Adipocyte (in vitro differentiated cells): ENCODE results near the gene ARHGAP8.

Experiments
- DNase-seq: peaks from one replicate; pipeline ENCODE4 v3.0.0-alpha.2; 2015; ENCODE audit warnings: low read depth
- H3K27me3 ChIP-seq: replicated peaks from 2 replicates; pipeline ENCODE4 v1.7.0; 2013; ENCODE audit warnings: mild to moderate bottlenecking, low read length, moderate library complexity; ENCODE audit not compliant: control insufficient read depth, insufficient read depth
- H3K36me3 ChIP-seq: 2 replicates; pipeline ENCODE4 v1.7.0; 2013; ENCODE audit warnings: low read length, mild to moderate bottlenecking, moderate library complexity; ENCODE audit not compliant: control insufficient read depth, insufficient read depth, severe bottlenecking
- H3K4me1 ChIP-seq: 2 replicates; pipeline ENCODE4 v1.7.0; 2013; ENCODE audit warnings: mild to moderate bottlenecking, low read length, moderate library complexity; ENCODE audit not compliant: control insufficient read depth, insufficient read depth
- H3K4me3 ChIP-seq: 2 replicates; pipeline ENCODE4 v1.7.0; 2013; ENCODE audit warnings: mild to moderate bottlenecking, low read length, moderate library complexity
- H3K9ac ChIP-seq: 2 replicates; pipeline ENCODE4 v1.7.0; 2013; ENCODE audit warnings: mild to moderate bottlenecking, low read length, moderate library complexity
- H3K9me3 ChIP-seq: 2 replicates; pipeline ENCODE4 v1.7.0; 2013; ENCODE audit warnings: mild to moderate bottlenecking, low read length, moderate library complexity; ENCODE audit not compliant: control insufficient read depth

The ARHGAP8 gene

DNA sequence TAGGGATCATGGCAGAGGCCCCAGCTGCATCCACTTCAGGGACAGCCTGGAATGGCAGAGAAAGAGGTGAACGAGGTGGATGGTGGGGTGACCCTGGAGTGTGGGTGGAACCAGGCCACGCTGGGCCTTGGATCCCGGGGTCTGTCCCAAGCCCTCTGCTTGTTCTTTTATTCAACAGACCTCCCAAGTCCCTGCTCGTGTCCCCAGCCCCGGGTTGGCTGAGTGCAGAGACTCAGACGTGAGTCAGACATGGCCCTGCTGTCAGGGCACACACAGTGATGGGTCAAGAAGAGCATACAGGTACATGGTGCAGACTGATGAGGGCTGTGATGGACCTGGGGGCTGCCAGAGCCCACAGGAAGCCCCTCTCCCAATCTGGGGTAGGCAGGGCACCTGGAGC, 6.6 kb downstream of the ARHGAP8 start:
- Histone ChIP-seq H3K4me1 (peaks cover 2% of the 10 kb centered on the region), H3K36me3 (no peaks in the 10 kb centered on the region), H3K27me3 (peaks cover 22% of the 10 kb centered on the region), H3K9ac (no peak overlapping the region), H3K9me3 (no peaks in the 10 kb centered on the region), H3K4me3 (no peak overlapping the region)
- no peak for DNase-seq

- Histone ChIP-seq H3K9me3 (no peaks in the 10 kb centered on the region), H3K27me3 (peaks cover 28% of the 10 kb centered on the region), H3K9ac (no peak overlapping the region), H3K4me1 (no peaks in the 10 kb centered on the region), H3K36me3 (no peaks in the 10 kb centered on the region), H3K4me3 (no peak overlapping the region)
- DNase-seq: no peak
Observed at GRCh38 chr22:44759430-44760310, 7.3 kb downstream of the ARHGAP8 start.

GRCh38 chr22:44760476-44760875, 8.1 kb downstream of the ARHGAP8 start:
- DNase-seq: no peak
- no peaks in the 10 kb centered on the region for H3K36me3 ChIP-seq
- no peaks in the 10 kb centered on the region for H3K4me1 ChIP-seq
- H3K9me3 ChIP-seq: no peaks in the 10 kb centered on the region
- H3K4me3 ChIP-seq: no peak overlapping the region
- no peak overlapping the region for H3K9ac ChIP-seq
- peaks cover 31% of the 10 kb centered on the region for H3K27me3 ChIP-seq

DNA sequence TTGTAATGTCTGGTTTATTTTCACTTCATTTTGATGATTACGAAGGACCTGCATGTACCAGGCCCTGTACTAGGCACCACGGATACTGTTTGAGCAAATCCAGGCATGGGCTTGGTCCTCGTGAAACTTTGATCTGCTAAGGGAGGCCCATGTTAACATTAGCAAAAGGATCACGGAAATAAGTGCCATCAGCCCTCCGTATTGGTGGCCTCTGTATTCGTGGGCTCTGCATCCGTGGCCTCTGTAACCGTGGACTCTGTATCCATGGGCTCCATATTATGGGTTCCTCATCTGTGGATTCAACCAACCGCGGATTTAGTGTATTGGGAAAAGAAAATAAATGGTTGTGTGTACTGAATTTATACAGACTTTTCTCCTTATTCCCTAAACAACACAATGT, 8.7 kb downstream of the ARHGAP8 start:
- H3K36me3 ChIP-seq: no peaks in the 10 kb centered on the region
- no peaks in the 10 kb centered on the region for H3K4me1 ChIP-seq
- DNase-seq: no peak
- H3K9ac ChIP-seq: no peak overlapping the region
- H3K4me3 ChIP-seq: no peak overlapping the region
- H3K27me3 ChIP-seq: peaks cover 31% of the 10 kb centered on the region
- H3K9me3 ChIP-seq: no peaks in the 10 kb centered on the region

DNA sequence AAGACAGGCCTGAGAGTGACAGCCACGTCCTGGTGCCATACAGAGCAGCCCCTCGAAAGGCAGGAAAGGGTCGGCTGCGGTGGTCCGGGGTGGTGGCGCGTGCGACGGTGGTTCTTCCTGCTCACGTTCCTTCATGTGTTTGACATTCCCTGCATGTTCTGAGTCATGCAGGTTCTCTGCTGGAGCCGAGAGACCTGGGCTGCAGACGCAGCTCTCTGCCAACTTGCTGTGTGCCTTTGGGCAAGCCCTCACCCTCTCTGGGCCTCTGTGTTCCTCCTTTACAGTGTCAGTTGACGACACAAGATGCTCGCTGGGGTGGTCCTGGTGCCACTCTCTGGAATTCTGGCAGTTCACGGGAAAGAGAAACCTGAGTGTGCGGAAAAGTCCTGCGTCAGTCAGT, 12.0 kb downstream of the ARHGAP8 start:
- no peaks in the 10 kb centered on the region for H3K36me3 ChIP-seq
- no peaks in the 10 kb centered on the region for H3K4me1 ChIP-seq
- H3K9ac ChIP-seq: no peak overlapping the region
- H3K27me3 ChIP-seq: peaks cover 36% of the 10 kb centered on the region
- H3K9me3 ChIP-seq: peaks cover 3% of the 10 kb centered on the region
- no peak overlapping the region for H3K4me3 ChIP-seq
- no peak for DNase-seq

DNA sequence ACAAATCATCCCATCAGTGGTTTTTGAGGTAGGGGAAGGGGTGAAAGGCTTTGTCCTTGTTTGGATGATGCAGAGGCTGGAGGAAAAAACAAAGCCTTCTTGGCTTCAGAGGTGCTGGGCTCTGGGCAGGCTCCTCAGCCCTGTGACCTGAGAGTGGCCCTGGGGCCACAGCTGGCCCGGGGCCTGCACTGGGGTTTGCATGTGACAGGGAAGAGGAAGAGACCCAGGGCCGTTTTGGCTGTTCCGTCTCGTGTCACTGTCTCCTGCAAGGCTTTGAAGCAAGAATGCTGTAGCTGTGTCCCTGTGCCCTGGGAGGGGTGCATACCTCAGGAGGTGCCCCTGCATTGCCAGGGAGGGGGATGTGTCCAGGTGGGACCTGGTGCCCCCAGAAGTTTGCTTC, 12.6 kb downstream of the ARHGAP8 start:
- Histone ChIP-seq H3K27me3 (peaks cover 36% of the 10 kb centered on the region), H3K4me3 (no peak overlapping the region), H3K9me3 (peaks cover 8% of the 10 kb centered on the region), H3K4me1 (no peaks in the 10 kb centered on the region), H3K36me3 (no peaks in the 10 kb centered on the region), H3K9ac (no peak overlapping the region)
- no peak for DNase-seq

DNA sequence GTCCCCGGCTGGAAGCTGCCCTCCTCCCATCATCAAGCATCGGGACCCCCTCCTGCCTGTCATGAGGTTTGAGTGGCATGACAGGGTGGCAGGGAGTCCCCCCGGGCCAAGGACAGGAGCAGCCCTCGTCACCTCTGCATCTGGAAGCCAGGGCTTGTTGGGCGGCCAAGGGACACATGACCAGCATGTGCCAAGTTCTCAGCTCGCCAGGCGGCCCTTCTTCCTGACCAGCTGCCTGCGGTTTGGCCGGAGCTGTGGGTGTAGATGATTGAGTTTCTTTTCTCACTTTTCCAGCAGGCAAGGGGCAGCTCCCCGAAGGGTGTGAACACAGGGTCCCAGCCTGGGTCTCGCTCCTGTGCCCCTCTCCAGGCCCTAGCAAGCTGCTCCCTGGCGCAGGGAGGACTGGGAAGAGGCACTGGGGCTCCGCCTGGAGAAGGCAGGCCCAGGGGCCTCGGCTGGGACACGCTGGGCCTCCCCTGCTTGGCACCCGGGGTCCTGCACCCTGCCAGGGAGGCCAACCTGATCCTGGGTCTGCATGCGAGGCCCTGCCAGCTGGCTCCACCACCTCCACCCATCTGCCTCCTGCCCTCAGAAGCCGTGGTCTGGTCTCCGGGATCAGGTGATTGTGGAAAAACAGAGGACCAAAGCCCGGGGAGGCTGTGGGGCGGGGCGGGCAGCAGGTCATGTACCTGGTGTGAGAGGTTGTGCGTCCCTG, 13.4 kb downstream of the ARHGAP8 start:
- H3K27me3 ChIP-seq: peaks cover 36% of the 10 kb centered on the region

GRCh38 chr22:44773082-44773481, 20.7 kb downstream of the ARHGAP8 start:
- no peaks in the 10 kb centered on the region for H3K4me1 ChIP-seq
- H3K36me3 ChIP-seq: no peaks in the 10 kb centered on the region
- H3K4me3 ChIP-seq: no peak overlapping the region
- no peak for DNase-seq
- H3K27me3 ChIP-seq: peaks cover 14% of the 10 kb centered on the region
- H3K9me3 ChIP-seq: peaks cover 22% of the 10 kb centered on the region
- no peak overlapping the region for H3K9ac ChIP-seq

More for the DNA sequence above, 13.4 kb downstream of the ARHGAP8 start:
- Histone ChIP-seq H3K9ac (no peak overlapping the region), H3K4me1 (no peaks in the 10 kb centered on the region), H3K9me3 (peaks cover 8% of the 10 kb centered on the region), H3K4me3 (no peak overlapping the region), H3K36me3 (no peaks in the 10 kb centered on the region)
- DNase-seq: no peak

DNA sequence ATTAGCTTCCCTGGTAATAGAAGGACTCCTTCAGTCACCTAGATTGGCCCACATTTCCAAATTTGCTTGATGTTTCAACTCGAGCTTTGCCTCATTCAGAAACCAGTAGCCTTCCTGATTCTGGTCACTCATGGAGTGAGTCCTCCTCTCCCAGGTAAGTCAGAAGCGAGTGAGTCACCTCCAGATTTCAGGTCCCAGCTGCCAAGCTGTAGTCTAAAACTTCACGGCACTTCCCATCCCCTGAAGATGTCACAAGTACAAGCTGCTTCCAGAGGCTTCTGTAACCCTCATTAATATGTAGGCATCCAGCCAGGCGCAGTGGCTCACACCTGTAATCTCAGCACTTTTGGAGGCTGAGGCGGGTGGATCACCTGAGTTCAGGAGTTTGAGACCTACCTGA, 23.5 kb downstream of the ARHGAP8 start:
- Histone ChIP-seq H3K4me3 (no peak overlapping the region), H3K4me1 (no peaks in the 10 kb centered on the region), H3K9me3 (peaks cover 14% of the 10 kb centered on the region), H3K36me3 (no peaks in the 10 kb centered on the region), H3K9ac (no peak overlapping the region), H3K27me3 (peaks cover 22% of the 10 kb centered on the region)
- no peak for DNase-seq

DNA sequence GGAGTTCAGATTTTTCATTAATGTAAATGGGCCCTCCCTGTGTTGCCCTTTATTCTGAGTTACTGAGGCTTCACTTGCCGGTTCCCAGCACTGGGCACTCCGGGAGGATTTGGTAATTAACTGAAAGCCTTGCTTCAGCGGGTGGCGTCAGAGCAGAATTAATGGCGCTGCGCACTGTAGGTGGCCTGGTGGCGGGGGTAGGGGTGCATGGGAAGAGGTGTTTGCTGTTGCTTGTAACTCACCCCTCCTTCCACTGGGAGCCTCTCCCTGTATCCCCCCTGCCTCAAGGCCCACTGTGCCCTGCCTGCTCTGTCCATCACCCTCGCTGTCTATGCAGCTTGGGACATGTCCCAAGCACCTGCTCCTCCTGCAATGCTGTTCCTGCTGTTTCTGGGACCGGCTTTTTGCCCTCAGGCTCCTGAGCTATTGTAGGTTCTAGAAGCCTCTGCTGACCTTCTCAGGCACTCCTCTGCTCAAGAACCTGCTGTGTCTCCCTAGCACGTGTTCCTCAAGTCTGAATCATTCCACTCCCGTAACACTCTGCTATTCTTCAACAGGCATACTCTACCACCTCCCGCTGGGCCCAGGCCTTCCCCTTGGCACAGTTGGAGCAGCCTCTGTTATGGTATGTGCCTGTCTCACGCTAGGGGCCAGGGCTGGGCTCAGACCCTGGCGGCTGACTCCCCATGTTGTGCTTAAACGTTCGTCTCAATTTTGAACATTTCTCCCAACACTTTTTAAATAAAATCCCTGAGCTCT, 24.4 kb downstream of the ARHGAP8 start:
- Histone ChIP-seq H3K4me1 (no peaks in the 10 kb centered on the region), H3K4me3 (no peak overlapping the region), H3K9me3 (peaks cover 14% of the 10 kb centered on the region), H3K36me3 (no peaks in the 10 kb centered on the region), H3K9ac (no peak overlapping the region), H3K27me3 (peaks cover 25% of the 10 kb centered on the region)
- no peak for DNase-seq

DNA sequence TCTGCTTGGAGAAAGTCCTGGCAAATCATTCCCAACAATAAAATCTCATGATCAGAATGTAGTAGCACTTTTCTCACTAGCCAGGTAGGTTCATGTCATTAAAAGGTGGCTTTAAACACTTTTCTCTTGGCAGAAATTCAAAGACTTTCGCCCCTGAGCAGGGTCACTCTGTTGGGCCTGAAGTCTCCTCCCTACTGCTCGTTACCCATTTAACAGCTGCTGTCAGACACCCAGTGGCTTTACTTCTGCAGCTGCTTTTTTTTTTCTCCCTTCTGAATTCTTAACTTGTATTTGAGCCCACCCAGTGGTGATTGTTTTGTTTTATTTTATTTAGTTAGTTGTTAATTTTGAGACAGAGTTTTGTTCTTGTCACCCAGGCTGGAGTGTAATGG, 25.0 kb downstream of the ARHGAP8 start:
- no peak for DNase-seq
- Histone ChIP-seq H3K36me3 (no peaks in the 10 kb centered on the region), H3K4me1 (no peaks in the 10 kb centered on the region), H3K27me3 (peaks cover 25% of the 10 kb centered on the region), H3K9me3 (peaks cover 14% of the 10 kb centered on the region), H3K4me3 (no peak overlapping the region), H3K9ac (no peak overlapping the region)
